ENCODE results near the gene SHB. TPM values are rescaled to one million over a fixed set of nuclear protein-coding genes. Genes with fewer than 3 reads are reported as not detected.

The SHB gene
- total and polyA plus RNA-seq, 2 of the 8 experiments (the other 6 are each of a cell fraction or from before 2014, with no cell fraction given), result 4.1 to 12.6 TPM

- TF ChIP-seq, protein P1, sequence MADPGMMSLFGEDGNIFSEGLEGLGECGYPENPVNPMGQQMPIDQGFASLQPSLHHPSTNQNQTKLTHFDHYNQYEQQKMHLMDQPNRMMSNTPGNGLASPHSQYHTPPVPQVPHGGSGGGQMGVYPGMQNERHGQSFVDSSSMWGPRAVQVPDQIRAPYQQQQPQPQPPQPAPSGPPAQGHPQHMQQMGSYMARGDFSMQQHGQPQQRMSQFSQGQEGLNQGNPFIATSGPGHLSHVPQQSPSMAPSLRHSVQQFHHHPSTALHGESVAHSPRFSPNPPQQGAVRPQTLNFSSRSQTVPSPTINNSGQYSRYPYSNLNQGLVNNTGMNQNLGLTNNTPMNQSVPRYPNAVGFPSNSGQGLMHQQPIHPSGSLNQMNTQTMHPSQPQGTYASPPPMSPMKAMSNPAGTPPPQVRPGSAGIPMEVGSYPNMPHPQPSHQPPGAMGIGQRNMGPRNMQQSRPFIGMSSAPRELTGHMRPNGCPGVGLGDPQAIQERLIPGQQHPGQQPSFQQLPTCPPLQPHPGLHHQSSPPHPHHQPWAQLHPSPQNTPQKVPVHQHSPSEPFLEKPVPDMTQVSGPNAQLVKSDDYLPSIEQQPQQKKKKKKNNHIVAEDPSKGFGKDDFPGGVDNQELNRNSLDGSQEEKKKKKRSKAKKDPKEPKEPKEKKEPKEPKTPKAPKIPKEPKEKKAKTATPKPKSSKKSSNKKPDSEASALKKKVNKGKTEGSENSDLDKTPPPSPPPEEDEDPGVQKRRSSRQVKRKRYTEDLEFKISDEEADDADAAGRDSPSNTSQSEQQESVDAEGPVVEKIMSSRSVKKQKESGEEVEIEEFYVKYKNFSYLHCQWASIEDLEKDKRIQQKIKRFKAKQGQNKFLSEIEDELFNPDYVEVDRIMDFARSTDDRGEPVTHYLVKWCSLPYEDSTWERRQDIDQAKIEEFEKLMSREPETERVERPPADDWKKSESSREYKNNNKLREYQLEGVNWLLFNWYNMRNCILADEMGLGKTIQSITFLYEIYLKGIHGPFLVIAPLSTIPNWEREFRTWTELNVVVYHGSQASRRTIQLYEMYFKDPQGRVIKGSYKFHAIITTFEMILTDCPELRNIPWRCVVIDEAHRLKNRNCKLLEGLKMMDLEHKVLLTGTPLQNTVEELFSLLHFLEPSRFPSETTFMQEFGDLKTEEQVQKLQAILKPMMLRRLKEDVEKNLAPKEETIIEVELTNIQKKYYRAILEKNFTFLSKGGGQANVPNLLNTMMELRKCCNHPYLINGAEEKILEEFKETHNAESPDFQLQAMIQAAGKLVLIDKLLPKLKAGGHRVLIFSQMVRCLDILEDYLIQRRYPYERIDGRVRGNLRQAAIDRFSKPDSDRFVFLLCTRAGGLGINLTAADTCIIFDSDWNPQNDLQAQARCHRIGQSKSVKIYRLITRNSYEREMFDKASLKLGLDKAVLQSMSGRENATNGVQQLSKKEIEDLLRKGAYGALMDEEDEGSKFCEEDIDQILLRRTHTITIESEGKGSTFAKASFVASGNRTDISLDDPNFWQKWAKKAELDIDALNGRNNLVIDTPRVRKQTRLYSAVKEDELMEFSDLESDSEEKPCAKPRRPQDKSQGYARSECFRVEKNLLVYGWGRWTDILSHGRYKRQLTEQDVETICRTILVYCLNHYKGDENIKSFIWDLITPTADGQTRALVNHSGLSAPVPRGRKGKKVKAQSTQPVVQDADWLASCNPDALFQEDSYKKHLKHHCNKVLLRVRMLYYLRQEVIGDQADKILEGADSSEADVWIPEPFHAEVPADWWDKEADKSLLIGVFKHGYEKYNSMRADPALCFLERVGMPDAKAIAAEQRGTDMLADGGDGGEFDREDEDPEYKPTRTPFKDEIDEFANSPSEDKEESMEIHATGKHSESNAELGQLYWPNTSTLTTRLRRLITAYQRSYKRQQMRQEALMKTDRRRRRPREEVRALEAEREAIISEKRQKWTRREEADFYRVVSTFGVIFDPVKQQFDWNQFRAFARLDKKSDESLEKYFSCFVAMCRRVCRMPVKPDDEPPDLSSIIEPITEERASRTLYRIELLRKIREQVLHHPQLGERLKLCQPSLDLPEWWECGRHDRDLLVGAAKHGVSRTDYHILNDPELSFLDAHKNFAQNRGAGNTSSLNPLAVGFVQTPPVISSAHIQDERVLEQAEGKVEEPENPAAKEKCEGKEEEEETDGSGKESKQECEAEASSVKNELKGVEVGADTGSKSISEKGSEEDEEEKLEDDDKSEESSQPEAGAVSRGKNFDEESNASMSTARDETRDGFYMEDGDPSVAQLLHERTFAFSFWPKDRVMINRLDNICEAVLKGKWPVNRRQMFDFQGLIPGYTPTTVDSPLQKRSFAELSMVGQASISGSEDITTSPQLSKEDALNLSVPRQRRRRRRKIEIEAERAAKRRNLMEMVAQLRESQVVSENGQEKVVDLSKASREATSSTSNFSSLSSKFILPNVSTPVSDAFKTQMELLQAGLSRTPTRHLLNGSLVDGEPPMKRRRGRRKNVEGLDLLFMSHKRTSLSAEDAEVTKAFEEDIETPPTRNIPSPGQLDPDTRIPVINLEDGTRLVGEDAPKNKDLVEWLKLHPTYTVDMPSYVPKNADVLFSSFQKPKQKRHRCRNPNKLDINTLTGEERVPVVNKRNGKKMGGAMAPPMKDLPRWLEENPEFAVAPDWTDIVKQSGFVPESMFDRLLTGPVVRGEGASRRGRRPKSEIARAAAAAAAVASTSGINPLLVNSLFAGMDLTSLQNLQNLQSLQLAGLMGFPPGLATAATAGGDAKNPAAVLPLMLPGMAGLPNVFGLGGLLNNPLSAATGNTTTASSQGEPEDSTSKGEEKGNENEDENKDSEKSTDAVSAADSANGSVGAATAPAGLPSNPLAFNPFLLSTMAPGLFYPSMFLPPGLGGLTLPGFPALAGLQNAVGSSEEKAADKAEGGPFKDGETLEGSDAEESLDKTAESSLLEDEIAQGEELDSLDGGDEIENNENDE (IDR thresholded peaks at IDR 0.05; ENCODE audit: insufficient replicate concordance, low read length), result no peak
- TF ChIP-seq GABPA (IDR thresholded peaks at IDR 0.05; ENCODE audit: borderline replicate concordance, insufficient read depth, low read length), result no peak
- no peak for TF ChIP-seq POLR2AphosphoS5 (IDR thresholded peaks at IDR 0.05; ENCODE audit: low read depth, low read length)
- TF ChIP-seq EP300 (IDR thresholded peaks at IDR 0.05; ENCODE audit: borderline replicate concordance in 1 of 2, low read depth in 2 of 2, low read length in 2 of 2), result no peak
- no peak for TF ChIP-seq BRCA1 (IDR thresholded peaks at IDR 0.05; ENCODE audit: low read depth, low read length)
- TF ChIP-seq EGR1 (IDR thresholded peaks at IDR 0.05; ENCODE audit: borderline replicate concordance, low read depth, low read length), result no peak
- TF ChIP-seq ZNF274 (IDR thresholded peaks at IDR 0.05; ENCODE audit: borderline replicate concordance, extremely low read depth, low read length), result no peak
- no peak for TF ChIP-seq JUN (IDR thresholded peaks at IDR 0.05; ENCODE audit: low read depth, low read length)
- TF ChIP-seq SUZ12 (IDR thresholded peaks at IDR 0.05; ENCODE audit: low read length), result no peak
Observed at GRCh38 chr9:38065369-38066075, 3.5 kb downstream of the SHB start (continued).
